Neural cell (in vitro differentiated cells): ENCODE results near the gene FAM9A. TPM values are rescaled to one million over a fixed set of nuclear protein-coding genes. Genes with fewer than 3 reads are reported as not detected.

Experiments
- H2AFZ ChIP-seq: fragments of 200-600, 300-800 bp; sonication (generic), shearing (Covaris generic); 2 replicates; pipeline ENCODE4 v1.6.0; 2014; ENCODE audit warnings: low read depth, mild to moderate bottlenecking, antibody characterized with exemption, low read length, moderate library complexity
- H3F3A ChIP-seq: fragments of 200-600 bp; shearing (Covaris generic); 2 replicates; pipeline ENCODE4 v1.6.1; 2016; ENCODE audit warnings: mild to moderate bottlenecking, moderate library complexity, mixed read lengths, antibody characterized with exemption, low read length; ENCODE audit not compliant: insufficient read depth, poor library complexity, severe bottlenecking
- H3K27ac ChIP-seq: fragments of 200-600, 300-800 bp; sonication (generic), shearing (Covaris generic); 2 replicates; pipeline ENCODE4 v1.5.1; 2014; ENCODE audit warnings: mild to moderate bottlenecking, low read length, moderate library complexity
- H3K27me3 ChIP-seq: fragments of 300-800, 200-600 bp; sonication (generic), shearing (Covaris generic); 2 replicates; pipeline ENCODE4 v1.6.0; 2014; ENCODE audit warnings: mild to moderate bottlenecking, low read depth, low read length, moderate library complexity; ENCODE audit not compliant: insufficient read depth
- H3K36me3 ChIP-seq: fragments of 300-800, 200-600 bp; sonication (generic), shearing (Covaris generic); 2 replicates; pipeline ENCODE4 v1.5.1; 2014; ENCODE audit warnings: mild to moderate bottlenecking, antibody characterized with exemption, low read length, moderate library complexity; ENCODE audit not compliant: insufficient read depth
- H3K4me2 ChIP-seq: fragments of 300-800, 200-600 bp; sonication (generic), shearing (Covaris generic); 2 replicates; pipeline ENCODE4 v1.6.0; 2014; ENCODE audit warnings: mild to moderate bottlenecking, low read length
- H3K4me3 ChIP-seq: fragments of 300-800, 200-600 bp; sonication (generic), shearing (Covaris generic); 2 replicates; pipeline ENCODE4 v1.5.1; 2014; ENCODE audit warnings: mild to moderate bottlenecking, low read length, moderate library complexity
- H3K79me2 ChIP-seq: fragments of 200-600 bp; shearing (Covaris generic); replicated peaks from 2 replicates; pipeline ENCODE4 v1.6.0; 2014; ENCODE audit warnings: mild to moderate bottlenecking, low read length, moderate library complexity; ENCODE audit not compliant: insufficient read depth
- H3K9ac ChIP-seq: fragments of 300-800, 200-600 bp; sonication (generic), shearing (Covaris generic); 2 replicates; pipeline ENCODE4 v1.6.1; 2016; ENCODE audit warnings: mild to moderate bottlenecking, low read length, mixed read lengths
- H3K9me2 ChIP-seq: fragments of 200-600 bp; shearing (Covaris generic); 2 replicates; pipeline ENCODE4 v1.6.1; 2016; ENCODE audit warnings: mild to moderate bottlenecking, low read length, mixed read lengths; ENCODE audit not compliant: insufficient read depth
- H3K9me3 ChIP-seq: fragments of 200-600, 300-800 bp; sonication (generic), shearing (Covaris generic); 2 replicates; pipeline ENCODE4 v1.6.1; 2016; ENCODE audit warnings: mild to moderate bottlenecking, mixed run types, low read length, moderate library complexity, mixed read lengths
- H4K20me1 ChIP-seq: fragments of 200-600 bp; shearing (Covaris generic); 2 replicates; pipeline ENCODE4 v1.6.1; 2016; ENCODE audit warnings: mild to moderate bottlenecking, mixed run types; ENCODE audit not compliant: insufficient read depth
- CTCF ChIP-seq: fragments of 450-650 bp; IDR thresholded peaks from 2 replicates; pipeline ENCODE4 v1.5.1; 2014; ENCODE audit warnings: antibody characterized with exemption, mild to moderate bottlenecking, moderate library complexity; ENCODE audit not compliant: poor library complexity, severe bottlenecking
- EP300 ChIP-seq: fragments of 450-650 bp; conservative IDR thresholded peaks from 2 replicates; pipeline ENCODE4 v1.6.1; 2014; ENCODE audit warnings: antibody characterized with exemption, mild to moderate bottlenecking, moderate library complexity; ENCODE audit not compliant: poor library complexity, severe bottlenecking
- EZH2 ChIP-seq: fragments of 200-600, 300-800 bp; shearing (Covaris generic), sonication (generic); IDR thresholded peaks from 2 replicates; pipeline ENCODE4 v1.6.1; 2014; ENCODE audit warnings: antibody characterized with exemption, low read length, borderline replicate concordance, mild to moderate bottlenecking; ENCODE audit not compliant: insufficient read depth, poor library complexity, severe bottlenecking
- MXI1 ChIP-seq: fragments of 450-650 bp; conservative IDR thresholded peaks from 2 replicates; pipeline ENCODE4 v1.6.1; 2014; ENCODE audit warnings: antibody characterized with exemption, mild to moderate bottlenecking; ENCODE audit not compliant: poor library complexity, severe bottlenecking
- POLR2AphosphoS5 ChIP-seq: IDR thresholded peaks from 2 replicates; pipeline ENCODE4 v1.6.1; 2012
- RAD21 ChIP-seq: fragments of 450-650 bp; conservative IDR thresholded peaks from 2 replicates; pipeline ENCODE4 v1.6.1; 2014; ENCODE audit warnings: antibody characterized with exemption, mild to moderate bottlenecking, moderate library complexity
- REST ChIP-seq: IDR thresholded peaks from 2 replicates; pipeline ENCODE4 v1.6.1; 2012; ENCODE audit warnings: borderline replicate concordance
- SMC3 ChIP-seq: fragments of 450-650 bp; conservative IDR thresholded peaks from 2 replicates; pipeline ENCODE4 v1.6.1; 2014; ENCODE audit warnings: antibody characterized with exemption, mild to moderate bottlenecking, moderate library complexity; ENCODE audit not compliant: poor library complexity
- TAF1 ChIP-seq: IDR thresholded peaks from 2 replicates; pipeline ENCODE4 v1.6.1; 2012; ENCODE audit warnings: low read depth
- polyA plus RNA-seq: library from polyadenylated mRNA; depleted of rRNA; stranded (reverse); fragments of >200 nt; gene quantifications from 2 replicates; pipeline ENCODE4 v1.2.3, GENCODE V29; 2014

FAM9A gene
- polyA plus RNA-seq, 1 donor from 2014 or later = 0.67 TPM

GRCh38 chrX:8823698-8824097 lies 22.5 kb upstream of the FAM9A start:
- no peak for TF ChIP-seq EP300
- no peak for TF ChIP-seq MXI1
- no peak for TF ChIP-seq SMC3
- no peak for TF ChIP-seq REST
- TF ChIP-seq RAD21 = no peak
- TF ChIP-seq EZH2 = no peak
- TF ChIP-seq POLR2AphosphoS5 = no peak
- TF ChIP-seq TAF1 = no peak
- H3K9me3 ChIP-seq = no peaks in the 10 kb centered on the region
- no peaks in the 10 kb centered on the region for H3K79me2 ChIP-seq
- no peak overlapping the region for H3K9ac ChIP-seq
- H3K36me3 ChIP-seq = no peaks in the 10 kb centered on the region
- no peaks in the 10 kb centered on the region for H4K20me1 ChIP-seq
- no peak overlapping the region for H3K4me2 ChIP-seq
- H3K9me2 ChIP-seq = no peaks in the 10 kb centered on the region
- H3F3A ChIP-seq = no peaks in the 10 kb centered on the region
- no peak overlapping the region for H2AFZ ChIP-seq
- H3K27me3 ChIP-seq = no peaks in the 10 kb centered on the region
- H3K27ac ChIP-seq = no peak overlapping the region
- H3K4me3 ChIP-seq = no peak overlapping the region

- Histone ChIP-seq H3K9me2 (no peaks in the 10 kb centered on the region), H2AFZ (no peak overlapping the region), H4K20me1 (no peaks in the 10 kb centered on the region), H3K27ac (no peak overlapping the region), H3K36me3 (no peaks in the 10 kb centered on the region), H3K9ac (no peak overlapping the region), H3K9me3 (no peaks in the 10 kb centered on the region), H3K79me2 (no peaks in the 10 kb centered on the region), H3F3A (no peaks in the 10 kb centered on the region), H3K4me2 (no peak overlapping the region), H3K4me3 (no peak overlapping the region), H3K27me3 (no peaks in the 10 kb centered on the region)
- TF ChIP-seq CTCF (no peak), SMC3 (no peak), RAD21 (no peak), EZH2 (no peak), MXI1 (no peak)
Measured at GRCh38 chrX:8822002-8822401, 20.8 kb upstream of the FAM9A start.
